ENCODE data around the gene LAMA5.

Gene LAMA5

GRCh38 chr20:62335532-62335931 lies 31.6 kb downstream of the LAMA5 start:
- no peak for TF ChIP-seq JUND (IDR thresholded peaks at IDR 0.05; ENCODE audit: low read depth)

GRCh38 chr20:62334881-62335280 lies 32.2 kb downstream of the LAMA5 start:
- in situ Hi-C loops (cut with HindIII; ENCODE audit: low pct_unique_long_range_greater_than_20kb, low sequenced_read_pairs), result no loop called here
- TF ChIP-seq JUND (IDR thresholded peaks at IDR 0.05; ENCODE audit: low read depth), result no peak
- no peak for DNase-seq (ENCODE audit: low read depth in 1 of 2, low spot score in 1 of 2)

More at GRCh38 chr20:62335532-62335931, 31.6 kb downstream of the LAMA5 start:
- DNase-seq (ENCODE audit: low read depth in 1 of 2, low spot score in 1 of 2), result no peak
- in situ Hi-C loops (cut with HindIII; ENCODE audit: low pct_unique_long_range_greater_than_20kb, low sequenced_read_pairs), result no loop called here

- no peak for DNase-seq (ENCODE audit: low read depth in 1 of 2, low spot score in 1 of 2)
- in situ Hi-C loops (cut with HindIII; ENCODE audit: low pct_unique_long_range_greater_than_20kb, low sequenced_read_pairs), result no loop called here
- TF ChIP-seq JUND (IDR thresholded peaks at IDR 0.05; ENCODE audit: low read depth), result no peak
These were observed 33.1 kb downstream of the LAMA5 start for GRCh38 chr20:62333820-62334595.

GRCh38 chr20:62332989-62333819 lies 33.9 kb downstream of the LAMA5 start:
- no peak for DNase-seq (ENCODE audit: low read depth in 1 of 2, low spot score in 1 of 2)

GRCh38 chr20:62332421-62332820 lies 34.7 kb downstream of the LAMA5 start:
- DNase-seq (ENCODE audit: low read depth in 1 of 2, low spot score in 1 of 2), result no peak
- in situ Hi-C loops (cut with HindIII; ENCODE audit: low pct_unique_long_range_greater_than_20kb, low sequenced_read_pairs), result no loop called here
- no peak for TF ChIP-seq JUND (IDR thresholded peaks at IDR 0.05; ENCODE audit: low read depth)

More at GRCh38 chr20:62332989-62333819, 33.9 kb downstream of the LAMA5 start:
- no peak for TF ChIP-seq JUND (IDR thresholded peaks at IDR 0.05; ENCODE audit: low read depth)
- in situ Hi-C loops (cut with HindIII; ENCODE audit: low pct_unique_long_range_greater_than_20kb, low sequenced_read_pairs), result no loop called here

GRCh38 chr20:62331347-62331746 lies 35.8 kb downstream of the LAMA5 start:
- no peak for DNase-seq (ENCODE audit: low read depth in 1 of 2, low spot score in 1 of 2)
- in situ Hi-C loops (cut with HindIII; ENCODE audit: low pct_unique_long_range_greater_than_20kb, low sequenced_read_pairs), result no loop called here
- no peak for TF ChIP-seq JUND (IDR thresholded peaks at IDR 0.05; ENCODE audit: low read depth)

GRCh38 chr20:62330576-62331317 lies 36.4 kb downstream of the LAMA5 start:
- no peak for DNase-seq (ENCODE audit: low read depth in 1 of 2, low spot score in 1 of 2)
- no peak for TF ChIP-seq JUND (IDR thresholded peaks at IDR 0.05; ENCODE audit: low read depth)
- in situ Hi-C loops (cut with HindIII; ENCODE audit: low pct_unique_long_range_greater_than_20kb, low sequenced_read_pairs), result no loop called here

GRCh38 chr20:62329389-62330377 lies 37.4 kb downstream of the LAMA5 start:
- TF ChIP-seq JUND (IDR thresholded peaks at IDR 0.05; ENCODE audit: low read depth), result no peak
- DNase-seq (ENCODE audit: low read depth in 1 of 2, low spot score in 1 of 2), result no peak
- in situ Hi-C loops (cut with HindIII; ENCODE audit: low pct_unique_long_range_greater_than_20kb, low sequenced_read_pairs), result no loop called here

GRCh38 chr20:62328684-62329388 lies 38.3 kb downstream of the LAMA5 start:
- in situ Hi-C loops (cut with HindIII; ENCODE audit: low pct_unique_long_range_greater_than_20kb, low sequenced_read_pairs), result no loop called here
- no peak for DNase-seq (ENCODE audit: low read depth in 1 of 2, low spot score in 1 of 2)
- TF ChIP-seq JUND (IDR thresholded peaks at IDR 0.05; ENCODE audit: low read depth), result no peak

GRCh38 chr20:62327726-62328495 lies 39.2 kb downstream of the LAMA5 start:
- in situ Hi-C loops (cut with HindIII; ENCODE audit: low pct_unique_long_range_greater_than_20kb, low sequenced_read_pairs), result no loop called here
- TF ChIP-seq JUND (IDR thresholded peaks at IDR 0.05; ENCODE audit: low read depth), result no peak
- DNase-seq (ENCODE audit: low read depth in 1 of 2, low spot score in 1 of 2), result no peak

All from T47D (cell line).